HCT116 (cell line): ENCODE measurements around the gene CCDC69. TPM values are rescaled to one million over a fixed set of nuclear protein-coding genes. Genes with fewer than 3 reads are reported as not detected.

ENCODE experiments used
- ATAC-seq: fragments of 200-7000 bp; cut with Tn5 transposase; 2 replicates; pipeline ENCODE4 v1.9.1; 2020; ENCODE audit warnings: mild to moderate bottlenecking, moderate library complexity
- BruUV-seq: library from RNA; stranded (reverse); fragments of 400-500 nt; replicated peaks from 2 replicates; lab custom pipeline; 2021; lab: Mats Ljungman, UMichigan
- CTCF ChIA-PET: fragments of 300-600 bp; sonication (Branson Sonifier 250); formaldehyde crosslinking; loops from one replicate; lab custom pipeline; 2021; ENCODE audit warnings: antibody characterized with exemption; lab: Charles Lee
- POLR2A ChIA-PET: fragments of 300-600, 350-600 bp; sonication (Branson Sonifier 250); formaldehyde crosslinking; loops from one replicate; lab custom pipeline; 2021; ENCODE audit warnings: antibody characterized with exemption; lab: Charles Lee
- RAD21 ChIA-PET, 2 experiments: fragments of 300-600 bp; sonication (Branson Sonifier 250); formaldehyde crosslinking; loops; one replicate each; lab custom pipeline; 2023; ENCODE audit warnings: low total read pairs in 2 of 2; ENCODE audit not compliant: uncharacterized antibody in 2 of 2, unreplicated experiment in 2 of 2, low non-redundant PET in 1 of 2; lab: Charles Lee
- DNase-seq: peaks from one replicate; pipeline ENCODE4 v3.0.0-alpha.2; 2010; ENCODE audit warnings: low read depth, low spot score
- H2AFZ ChIP-seq: fragments of 200-600 bp; shearing (Covaris generic), sonication (generic); 2 replicates; pipeline ENCODE4 v1.6.1; 2017; ENCODE audit warnings: low read depth, mixed run types, mixed read lengths, antibody characterized with exemption, low read length; ENCODE audit not compliant: poor library complexity, severe bottlenecking
- H3K27ac ChIP-seq: 2 replicates; pipeline ENCODE4 v1.5.1; 2012; ENCODE audit warnings: low read depth, low read length
- H3K27me3 ChIP-seq: fragments of 200-600 bp; sonication (generic); 2 replicates; pipeline ENCODE4 v1.6.1; 2016; ENCODE audit warnings: mixed run types, low read length, mixed read lengths; ENCODE audit not compliant: insufficient read depth
- H3K36me3 ChIP-seq, 2 experiments: fragments of 200-500 bp in 1 of 2; fragments of 200-600 bp in 1 of 2; sonication (Bioruptor generic) in 1 of 2; sonication (generic) in 1 of 2; 2 replicates each; pipeline versions ENCODE4 v1.5.1 to v1.6.1; 2014 to 2016; ENCODE audit warnings: low read length in 2 of 2, inconsistent platforms in 1 of 2, mixed read lengths in 1 of 2, mixed run types in 1 of 2; ENCODE audit not compliant: insufficient read depth in 2 of 2, control insufficient read depth in 1 of 2
- H3K4me1 ChIP-seq, 2 experiments: fragments of 200-600 bp in 1 of 2; sonication (generic) in 1 of 2; 2 replicates each; pipeline versions ENCODE4 v1.5.1 to v1.6.1; 2012 to 2017; ENCODE audit warnings: low read length in 2 of 2, inconsistent platforms in 1 of 2, mild to moderate bottlenecking in 1 of 2, mixed read lengths in 1 of 2, mixed run types in 1 of 2, moderate library complexity in 1 of 2; ENCODE audit not compliant: insufficient read depth in 2 of 2, control insufficient read depth in 1 of 2
- H3K4me2 ChIP-seq: fragments of 200-600 bp; sonication (generic); 2 replicates; pipeline ENCODE4 v1.6.1; 2017; ENCODE audit warnings: mixed run types, low read length, mixed read lengths
- H3K4me3 ChIP-seq, 2 experiments: fragments of 200-600 bp in 1 of 2; sonication (generic) in 1 of 2; replicated peaks in 1 of 2; 2 replicates each; pipeline ENCODE4 v1.5.1; 2011 to 2016; ENCODE audit warnings: low read length in 2 of 2, control low read depth in 1 of 2, low read depth in 1 of 2, mild to moderate bottlenecking in 1 of 2, mixed read lengths in 1 of 2, mixed run types in 1 of 2
- H3K79me2 ChIP-seq: fragments of 200-600 bp; sonication (generic); 2 replicates; pipeline ENCODE4 v1.6.1; 2017; ENCODE audit warnings: mild to moderate bottlenecking, mixed run types, low read length, moderate library complexity, mixed read lengths; ENCODE audit not compliant: insufficient read depth
- H3K9ac ChIP-seq: fragments of 200-600 bp; sonication (generic); 2 replicates; pipeline ENCODE4 v1.6.1; 2016; ENCODE audit warnings: low read length, mixed read lengths
- H3K9me2 ChIP-seq: fragments of 200-600 bp; sonication (generic), shearing (Covaris generic); 2 replicates; pipeline ENCODE4 v1.6.1; 2017; ENCODE audit warnings: mixed run types, mild to moderate bottlenecking, moderate library complexity; ENCODE audit not compliant: insufficient read depth
- H3K9me3 ChIP-seq, 2 experiments: fragments of 200-500 bp in 1 of 2; fragments of 200-600 bp in 1 of 2; sonication (Bioruptor generic) in 1 of 2; sonication (generic) in 1 of 2; 2 replicates each; pipeline ENCODE4 v1.6.1; 2014 to 2017; ENCODE audit warnings: low read length in 2 of 2, mixed read lengths in 2 of 2, inconsistent platforms in 1 of 2, low read depth in 1 of 2, mild to moderate bottlenecking in 1 of 2, mixed run types in 1 of 2, moderate library complexity in 1 of 2; ENCODE audit not compliant: control insufficient read depth in 1 of 2, insufficient read depth in 1 of 2
- H4K20me1 ChIP-seq: fragments of 200-600 bp; sonication (generic), shearing (Covaris generic); 2 replicates; pipeline ENCODE4 v1.6.1; 2017; ENCODE audit warnings: mixed run types, mild to moderate bottlenecking, moderate library complexity; ENCODE audit not compliant: insufficient read depth
- CBX3 ChIP-seq: IDR thresholded peaks from 2 replicates; pipeline ENCODE4 v1.6.1; 2012; ENCODE audit warnings: low read depth
- CEBPB ChIP-seq: IDR thresholded peaks from 2 replicates; pipeline ENCODE4 v1.6.1; 2012; ENCODE audit warnings: low read depth
- EGR1 ChIP-seq: IDR thresholded peaks from 2 replicates; pipeline ENCODE4 v1.6.1; 2012; ENCODE audit warnings: low read depth
- EZH2phosphoT487 ChIP-seq: fragments of 200-600 bp; IDR thresholded peaks from 2 replicates; pipeline ENCODE4 v1.6.1; 2018; ENCODE audit warnings: antibody characterized with exemption, borderline replicate concordance
- FOSL1 ChIP-seq: IDR thresholded peaks from 2 replicates; pipeline ENCODE4 v1.6.1; 2012; ENCODE audit warnings: low read depth
- JUND ChIP-seq: IDR thresholded peaks from 2 replicates; pipeline ENCODE4 v1.6.1; 2012
- POLR2A ChIP-seq: IDR thresholded peaks from 2 replicates; pipeline ENCODE4 v1.7.0; 2011; ENCODE audit warnings: borderline replicate concordance; ENCODE audit not compliant: insufficient read depth, insufficient read length; ENCODE audit errors: extremely low read depth
- RAD21 ChIP-seq: IDR thresholded peaks from 2 replicates; pipeline ENCODE4 v1.6.1; 2012; ENCODE audit warnings: low read depth, mild to moderate bottlenecking
- SIN3A ChIP-seq: IDR thresholded peaks from 2 replicates; pipeline ENCODE4 v1.6.1; 2012; ENCODE audit warnings: low read depth
- SP1 ChIP-seq: IDR thresholded peaks from 2 replicates; pipeline ENCODE4 v1.6.1; 2012; ENCODE audit warnings: low read depth
- SRF ChIP-seq: IDR thresholded peaks from 2 replicates; pipeline ENCODE4 v1.6.1; 2012; ENCODE audit warnings: low read depth
- TCF7L2 ChIP-seq: IDR thresholded peaks from 2 replicates; pipeline ENCODE4 v1.7.0; 2011; ENCODE audit warnings: borderline replicate concordance, inconsistent platforms; ENCODE audit not compliant: insufficient read depth, insufficient read length; ENCODE audit errors: extremely low read depth
- YY1 ChIP-seq: IDR thresholded peaks from 2 replicates; pipeline ENCODE4 v1.6.1; 2011; ENCODE audit warnings: low read length, low read depth, moderate library complexity, mild to moderate bottlenecking; ENCODE audit not compliant: insufficient replicate concordance; ENCODE audit errors: extremely low read depth
- ZFX ChIP-seq: fragments of 450-650 bp; IDR thresholded peaks from 2 replicates; pipeline ENCODE4 v1.6.1; 2017
- ZNF274 ChIP-seq: fragments of 200-500 bp; sonication (Bioruptor generic); IDR thresholded peaks from 2 replicates; pipeline ENCODE4 v1.6.1; 2014; ENCODE audit warnings: mild to moderate bottlenecking, low read depth, low read length, inconsistent platforms
- intact Hi-C: fragments of 100-400 bp; cut with micrococcal nuclease; formaldehyde crosslinking; loops from 2 replicates; pipeline ENCODE4 v1.10.0; 2022
- total RNA-seq: library from RNA; stranded (reverse); gene quantifications from one replicate; pipeline ENCODE4 v1.2.1, GENCODE V29; 2021; ENCODE audit not compliant: unreplicated experiment
- TF ChIP-seq, protein P1 (sequence below), 3 experiments: fragments of 200-600 bp in 1 of 3; sonication (generic) in 1 of 3; IDR thresholded peaks in 2 of 3; conservative IDR thresholded peaks in 1 of 3; 2 replicates each; pipeline ENCODE4 v1.5.1; 2012 to 2017; ENCODE audit warnings: low read depth in 2 of 3, low read length in 2 of 3, antibody characterized with exemption in 1 of 3, borderline replicate concordance in 1 of 3, control low read depth in 1 of 3, mild to moderate bottlenecking in 1 of 3, mixed read lengths in 1 of 3, mixed run types in 1 of 3, moderate library complexity in 1 of 3; ENCODE audit not compliant: insufficient read depth in 1 of 3
- TF ChIP-seq, protein P2 (sequence below): IDR thresholded peaks from 2 replicates; pipeline ENCODE4 v1.6.1; 2012
- TF ChIP-seq, protein P3 (sequence below): IDR thresholded peaks from 2 replicates; pipeline ENCODE4 v1.6.1; 2012

Gene CCDC69
- total RNA-seq, 1 experiment from 2014 or later: 4.3 TPM

DNA sequence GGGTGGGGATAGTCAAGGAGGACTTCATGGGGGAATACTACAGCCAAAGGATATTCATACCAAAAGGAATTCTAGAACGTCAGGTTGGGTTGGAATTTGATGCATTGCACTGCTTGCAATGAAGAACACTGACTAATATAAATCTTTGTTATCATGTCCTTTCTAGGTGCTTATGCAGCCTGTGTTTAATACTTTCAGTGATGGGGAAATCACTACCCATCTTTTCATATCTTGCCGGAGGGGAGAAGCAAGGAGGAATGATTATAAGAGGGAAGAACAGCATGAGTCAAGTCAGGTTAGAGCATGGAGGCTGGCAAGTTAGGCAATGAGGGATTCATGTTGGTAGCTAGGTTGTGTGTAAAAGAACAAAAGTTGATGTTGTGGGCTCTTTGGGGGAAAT lies 5.1 kb upstream of the CCDC69 start (continued):
- TF ChIP-seq, protein P1, sequence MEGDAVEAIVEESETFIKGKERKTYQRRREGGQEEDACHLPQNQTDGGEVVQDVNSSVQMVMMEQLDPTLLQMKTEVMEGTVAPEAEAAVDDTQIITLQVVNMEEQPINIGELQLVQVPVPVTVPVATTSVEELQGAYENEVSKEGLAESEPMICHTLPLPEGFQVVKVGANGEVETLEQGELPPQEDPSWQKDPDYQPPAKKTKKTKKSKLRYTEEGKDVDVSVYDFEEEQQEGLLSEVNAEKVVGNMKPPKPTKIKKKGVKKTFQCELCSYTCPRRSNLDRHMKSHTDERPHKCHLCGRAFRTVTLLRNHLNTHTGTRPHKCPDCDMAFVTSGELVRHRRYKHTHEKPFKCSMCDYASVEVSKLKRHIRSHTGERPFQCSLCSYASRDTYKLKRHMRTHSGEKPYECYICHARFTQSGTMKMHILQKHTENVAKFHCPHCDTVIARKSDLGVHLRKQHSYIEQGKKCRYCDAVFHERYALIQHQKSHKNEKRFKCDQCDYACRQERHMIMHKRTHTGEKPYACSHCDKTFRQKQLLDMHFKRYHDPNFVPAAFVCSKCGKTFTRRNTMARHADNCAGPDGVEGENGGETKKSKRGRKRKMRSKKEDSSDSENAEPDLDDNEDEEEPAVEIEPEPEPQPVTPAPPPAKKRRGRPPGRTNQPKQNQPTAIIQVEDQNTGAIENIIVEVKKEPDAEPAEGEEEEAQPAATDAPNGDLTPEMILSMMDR (IDR thresholded peaks at IDR 0.05 in 2 of 3, conservative IDR thresholded peaks at IDR 0.05 in 1 of 3; ENCODE audit: borderline replicate concordance in 1 of 3, insufficient read depth in 1 of 3, low read depth in 2 of 3, low read length in 2 of 3): no peak
- TF ChIP-seq JUND (no peak), ZFX (no peak), CEBPB (no peak), CBX3 (no peak)
- TF ChIP-seq, all 23 proteins: peak for 0

DNA sequence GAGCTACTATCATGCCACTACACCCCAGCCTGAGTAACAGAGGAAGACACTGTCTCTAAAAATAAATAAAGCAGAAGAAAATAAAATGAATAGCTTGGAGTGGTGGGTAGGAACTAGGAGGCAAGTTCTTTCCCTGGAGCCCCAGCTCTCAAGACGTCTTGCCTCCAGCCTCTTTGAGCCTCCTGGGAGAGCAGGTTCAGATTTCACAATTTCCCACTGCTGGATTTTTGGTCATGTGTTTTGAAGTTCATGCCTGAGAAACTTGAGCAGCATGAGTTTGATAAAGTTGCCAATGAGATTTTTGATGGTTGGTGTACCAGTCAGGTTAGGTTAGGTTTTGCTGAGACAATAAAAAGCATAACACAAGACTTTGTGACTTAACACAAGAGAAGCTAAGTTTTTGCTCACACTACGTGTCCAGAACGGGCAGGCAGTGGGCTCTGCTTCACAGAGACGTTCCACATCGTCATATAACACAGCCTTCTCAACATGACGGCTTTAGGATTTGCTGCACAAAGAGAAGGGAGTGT lies 4.1 kb upstream of the CCDC69 start:
- Histone ChIP-seq H3K79me2 (no peaks in the 10 kb centered on the region), H3K27ac (no peak overlapping the region), H3K4me3 (no peak overlapping the region), H3K4me2 (no peak overlapping the region), H4K20me1 (no peaks in the 10 kb centered on the region), H2AFZ (no peak overlapping the region), H3K9me3 (no peaks in the 10 kb centered on the region), H3K9me2 (no peaks in the 10 kb centered on the region), H3K27me3 (no peaks in the 10 kb centered on the region), H3K4me1 (peaks cover 6 to 13% of the 10 kb centered on the region in 2 experiments; a peak in 3 of 4 replicates), H3K9ac (no peak overlapping the region), H3K36me3 (no peaks in the 10 kb centered on the region)
- ChIA-PET POLR2A (no interaction called here), CTCF (interaction anchor here (0.6 to 1.0 kb wide), 2 partner anchors 14 to 544 kb away, joined by 3 read pairs; no protein-coding TSS in a partner anchor), RAD21 (no interaction called here)
- intact Hi-C loops: no loop called here
- TF ChIP-seq ZNF274 (no peak), EGR1 (no peak), POLR2A (no peak), EZH2phosphoT487 (no peak), SIN3A (no peak), ZFX (no peak), TCF7L2 (no peak), FOSL1 (no peak), SRF (no peak), SP1 (no peak), RAD21 (no peak), JUND (no peak), YY1 (no peak)
- TF ChIP-seq, protein P2, sequence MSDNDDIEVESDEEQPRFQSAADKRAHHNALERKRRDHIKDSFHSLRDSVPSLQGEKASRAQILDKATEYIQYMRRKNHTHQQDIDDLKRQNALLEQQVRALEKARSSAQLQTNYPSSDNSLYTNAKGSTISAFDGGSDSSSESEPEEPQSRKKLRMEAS: no peak
- TF ChIP-seq, protein P1 (IDR thresholded peaks at IDR 0.05 in 2 of 3, conservative IDR thresholded peaks at IDR 0.05 in 1 of 3; ENCODE audit: borderline replicate concordance in 1 of 3, insufficient read depth in 1 of 3, low read depth in 2 of 3, low read length in 2 of 3): no peak
- TF ChIP-seq, protein P3, sequence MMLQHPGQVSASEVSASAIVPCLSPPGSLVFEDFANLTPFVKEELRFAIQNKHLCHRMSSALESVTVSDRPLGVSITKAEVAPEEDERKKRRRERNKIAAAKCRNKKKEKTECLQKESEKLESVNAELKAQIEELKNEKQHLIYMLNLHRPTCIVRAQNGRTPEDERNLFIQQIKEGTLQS: no peak
- BruUV-seq: no TSS peak
- ATAC-seq (no peak), DNase-seq (no peak)
